GM12878 (cell line): ENCODE results near the gene GINS2. TPM values are rescaled to one million over a fixed set of nuclear protein-coding genes. Genes with fewer than 3 reads are reported as not detected.

ENCODE experiments used
- ATAC-seq: fragments of 200-7000 bp; cut with Tn5 transposase; 3 replicates; pipeline ENCODE4 v1.9.1; 2020; ENCODE audit warnings: mild to moderate bottlenecking, moderate library complexity
- BruUV-seq: library from RNA; stranded (reverse); fragments of 400-500 nt; replicated peaks from 2 replicates; lab custom pipeline; 2021; lab: Mats Ljungman, UMichigan
- CTCF ChIA-PET: fragments of 300-600 bp; sonication (Branson Sonifier 250); formaldehyde crosslinking; extraction: SDS; loops from one replicate; lab custom pipeline; 2021; ENCODE audit warnings: inconsistent platforms; lab: Yijun Ruan, JAX
- POLR2A ChIA-PET: fragments of 350-600 bp; formaldehyde crosslinking; extraction: SDS; loops from one replicate; lab custom pipeline; 2021; ENCODE audit warnings: inconsistent platforms; lab: Charles Lee
- RAD21 ChIA-PET: fragments of 300-600 bp; sonication (Branson Sonifier 250); formaldehyde crosslinking; loops from one replicate; lab custom pipeline; 2023; ENCODE audit warnings: antibody characterized with exemption; ENCODE audit not compliant: unreplicated experiment; lab: Charles Lee
- SMC1A ChIA-PET: fragments of 300-600 bp; sonication (Branson Sonifier 250); formaldehyde crosslinking; loops from one replicate; lab custom pipeline; 2023; ENCODE audit not compliant: unreplicated experiment, uncharacterized antibody; lab: Charles Lee
- DNase-seq: peaks from one replicate; pipeline ENCODE4 v3.0.0-alpha.2; 2011; ENCODE audit warnings: low read depth, low spot score
- FAIRE-seq: peaks from 3 replicates; lab custom pipeline; 2011; peaks lifted over from hg19 to GRCh38; lab: Jason Lieb, UNC
- H2AFZ ChIP-seq: 2 replicates; pipeline ENCODE4 v1.6.0; 2011; ENCODE audit warnings: low read depth, low read length, control low read depth; ENCODE audit not compliant: control insufficient read depth
- H3K27ac ChIP-seq: 2 replicates; pipeline ENCODE4 v1.5.1; 2011; ENCODE audit warnings: control low read depth; ENCODE audit not compliant: control insufficient read depth, insufficient read depth
- H3K27me3 ChIP-seq, 2 experiments: replicated peaks in 1 of 2; 2 replicates each; pipeline versions ENCODE4 v1.6.0 to v1.6.1; 2011; ENCODE audit warnings: low read length in 1 of 2; ENCODE audit not compliant: control insufficient read depth in 2 of 2, insufficient read depth in 2 of 2
- H3K36me3 ChIP-seq, 2 experiments: 2 replicates each; pipeline ENCODE4 v1.5.1; 2011; ENCODE audit warnings: low read length in 1 of 2; ENCODE audit not compliant: control insufficient read depth in 2 of 2, insufficient read depth in 2 of 2
- H3K4me1 ChIP-seq: 2 replicates; pipeline ENCODE4 v1.6.1; 2011; ENCODE audit warnings: mild to moderate bottlenecking, low read length, moderate library complexity, mixed read lengths; ENCODE audit not compliant: control insufficient read depth, insufficient read depth
- H3K4me2 ChIP-seq: 2 replicates; pipeline ENCODE4 v1.6.0; 2011; ENCODE audit warnings: control low read depth; ENCODE audit not compliant: control insufficient read depth, insufficient read depth
- H3K4me3 ChIP-seq: fragments of 200-600 bp; sonication (generic); 2 replicates; pipeline ENCODE4 v1.5.1; 2016
- H3K79me2 ChIP-seq: 2 replicates; pipeline ENCODE4 v1.6.0; 2011; ENCODE audit warnings: low read length; ENCODE audit not compliant: control insufficient read depth, insufficient read depth
- H3K9ac ChIP-seq: 2 replicates; pipeline ENCODE4 v1.8.0; 2011; ENCODE audit warnings: low read length, control low read depth, mixed read lengths; ENCODE audit not compliant: control insufficient read depth, insufficient read depth
- H3K9me3 ChIP-seq: replicated peaks from 3 replicates; pipeline ENCODE4 v1.5.1; 2011; ENCODE audit warnings: mild to moderate bottlenecking, low read length; ENCODE audit not compliant: control insufficient read depth, insufficient read depth
- H4K20me1 ChIP-seq: 2 replicates; pipeline ENCODE4 v1.6.0; 2011; ENCODE audit not compliant: control insufficient read depth, insufficient read depth
- BACH1 ChIP-seq: fragments of 450-650 bp; IDR thresholded peaks from 2 replicates; pipeline ENCODE4 v1.6.1; 2017; ENCODE audit warnings: mild to moderate bottlenecking, borderline replicate concordance
- BMI1 ChIP-seq: fragments of 450-650 bp; IDR thresholded peaks from 2 replicates; pipeline ENCODE4 v1.6.1; 2016; ENCODE audit warnings: mild to moderate bottlenecking, moderate library complexity, borderline replicate concordance
- CUX1 ChIP-seq: IDR thresholded peaks from 2 replicates; pipeline ENCODE4 v1.6.1; 2012; ENCODE audit warnings: improper control_type of control experiment, low read depth, low read length; ENCODE audit not compliant: insufficient replicate concordance
- E4F1 ChIP-seq: fragments of 450-650 bp; IDR thresholded peaks from 2 replicates; pipeline ENCODE4 v1.6.1; 2018; ENCODE audit warnings: borderline replicate concordance, mild to moderate bottlenecking; ENCODE audit not compliant: partially characterized antibody
- IKZF1 ChIP-seq: fragments of 450-650 bp; conservative IDR thresholded peaks from 2 replicates; pipeline ENCODE4 v1.6.1; 2017; ENCODE audit warnings: antibody characterized with exemption, mild to moderate bottlenecking
- PBX3 ChIP-seq: IDR thresholded peaks from 2 replicates; pipeline ENCODE4 v1.6.1; 2011; ENCODE audit warnings: mild to moderate bottlenecking, low read depth, low read length, moderate library complexity; ENCODE audit not compliant: insufficient replicate concordance
- RAD21 ChIP-seq: IDR thresholded peaks from 2 replicates; pipeline ENCODE4 v1.6.1; 2011; ENCODE audit warnings: mild to moderate bottlenecking, low read depth, low read length, moderate library complexity; ENCODE audit not compliant: insufficient read depth
- RB1 ChIP-seq: fragments of 450-650 bp; formaldehyde crosslinking; IDR thresholded peaks from 2 replicates; pipeline ENCODE4 v1.6.1; 2017; ENCODE audit warnings: mild to moderate bottlenecking, borderline replicate concordance
- SMC3 ChIP-seq: IDR thresholded peaks from 2 replicates; pipeline ENCODE4 v1.6.1; 2011; ENCODE audit warnings: low read length, improper control_type of control experiment, borderline replicate concordance
- WGBS: methylation state at CpG from one replicate; pipeline ENCODE4 v1.1.6; 2016; ENCODE audit warnings: low lambda C conversion rate; ENCODE audit not compliant: insufficient replicate concordance, insufficient coverage; ENCODE audit errors: missing lambda C conversion rate; 5-methylcytosine and 5-hydroxymethylcytosine counted together
- in situ Hi-C: fragments of 300-500 bp; cut with MboI; formaldehyde crosslinking; loops from 9 replicates; pipeline ENCODE4 v1.14.3; 2018; ENCODE audit warnings: mixed read lengths
- intact Hi-C: fragments of 100-400 bp; cut with micrococcal nuclease; formaldehyde crosslinking; loops from one replicate; pipeline ENCODE4 v1.14.2; 2022; ENCODE audit not compliant: unreplicated experiment
- polyA plus RNA-seq, 11 experiments: library from polyadenylated mRNA; depleted of rRNA in 4 of 11; unstranded in 6 of 11; stranded (reverse) in 5 of 11; fragments of >200 nt; fragmentation: Nextera tagmentation in 4 of 11; fragmentation: Illumina TruSeq in 1 of 11; extraction: Ambion mirVana in 4 of 11; extraction: Trizol in 1 of 11; gene quantifications; 1 replicate in 1 of 11; 2 replicates in 10 of 11; pipeline versions ENCODE4 v1.2.1 to v1.2.3, GENCODE V29; 2011 to 2016; ENCODE audit warnings: inconsistent platforms in 2 of 11, missing spikeins in 2 of 11, low read depth in 1 of 11
- total RNA-seq, 4 experiments: library from RNA; depleted of rRNA in 3 of 4; stranded (reverse); fragments of >200 nt in 3 of 4; fragmentation: Illumina TruSeq in 1 of 4; extraction: Trizol in 1 of 4; gene quantifications; 2 replicates each; pipeline versions ENCODE4 v1.2.1 to v1.2.3, GENCODE V29; 2013 to 2021

The GINS2 gene
- total and polyA plus RNA-seq, 10 of the 15 experiments (the other 5 are each of a cell fraction or from before 2014, with no cell fraction given) = 42.7 to 90.8 (median 57.0) TPM

GRCh38 chr16:85675251-85675874, 13.4 kb downstream of the GINS2 start:
- Histone ChIP-seq H3K79me2 (no peaks in the 10 kb centered on the region; the same call in none of the 2 replicates), H3K9me3 (no peaks in the 10 kb centered on the region), H3K4me1 (peaks cover 16% of the 10 kb centered on the region), H3K4me2 (no peak overlapping the region), H3K27ac (peak overlapping the region; percentile 28; the same call in 1 of the 2 replicates), H3K9ac (no peak overlapping the region), H2AFZ (no peak overlapping the region), H3K4me3 (no peak overlapping the region), H4K20me1 (peaks cover 2% of the 10 kb centered on the region; the same call in 1 of the 2 replicates), H3K27me3 (no peaks in the 10 kb centered on the region), H3K36me3 (peaks cover 37 to 45% of the 10 kb centered on the region in 2 experiments)
- FAIRE-seq (no peak), DNase-seq (no peak), ATAC-seq (peak; percentile 43)
- SMC1A ChIA-PET = interaction anchor here (0.7 to 3.3 kb wide), 4 partner anchors 8 to 85 kb away, joined by 3 to 11 read pairs (median 6); no protein-coding TSS in a partner anchor
- no TSS peak for BruUV-seq
- CTCF ChIA-PET = interaction anchor here (1.0 to 5.5 kb wide), 8 partner anchors 9 to 234 kb away, joined by 3 to 36 read pairs (median 4); no protein-coding TSS in a partner anchor
- POLR2A ChIA-PET = no interaction called here
- in situ Hi-C loops (no loop called here), intact Hi-C loops (loop anchor here (5.0 kb wide), 1 partner anchor 42 kb away; no protein-coding TSS in a partner anchor)
- WGBS = 39% methylated on average over 4 of the region's 4 CpGs
- RAD21 ChIA-PET = no interaction called here
- TF ChIP-seq E4F1 (no peak), BACH1 (no peak), RB1 (no peak), IKZF1 (no peak), BMI1 (no peak), RAD21 (0 out of 2 replicates have a peak, but pooled peaks have one; percentile 16), PBX3 (no peak), CUX1 (no peak), SMC3 (peak; percentile 17; the same call in 1 of the 2 replicates)
